Sigmoid colon (tissue), 4 donors: Measurements from ENCODE around the gene IFT80.

ENCODE experiments used
- CTCF ChIP-seq, 4 experiments: fragments of 450-650 bp in 3 of 4; fragments of 200-600 bp in 1 of 4; IDR thresholded peaks; one replicate each; pipeline ENCODE4 v1.5.1; 2016 to 2019; ENCODE audit warnings: antibody characterized with exemption in 4 of 4, mild to moderate bottlenecking in 3 of 4, moderate library complexity in 2 of 4
- EP300 ChIP-seq, 4 donors: sonication (generic); formaldehyde crosslinking; IDR thresholded peaks; one replicate each; pipeline ENCODE4 v1.6.1; 2017; ENCODE audit warnings: antibody characterized with exemption in 4 of 4

GRCh38 chr3:160390565-160391138, 8.4 kb downstream of the IFT80 start:
- TF ChIP-seq CTCF (IDR thresholded peaks at IDR 0.05): no peak
- TF ChIP-seq EP300 (IDR thresholded peaks at IDR 0.05): no peak
